ENCODE results near the gene DHFR.

DNA sequence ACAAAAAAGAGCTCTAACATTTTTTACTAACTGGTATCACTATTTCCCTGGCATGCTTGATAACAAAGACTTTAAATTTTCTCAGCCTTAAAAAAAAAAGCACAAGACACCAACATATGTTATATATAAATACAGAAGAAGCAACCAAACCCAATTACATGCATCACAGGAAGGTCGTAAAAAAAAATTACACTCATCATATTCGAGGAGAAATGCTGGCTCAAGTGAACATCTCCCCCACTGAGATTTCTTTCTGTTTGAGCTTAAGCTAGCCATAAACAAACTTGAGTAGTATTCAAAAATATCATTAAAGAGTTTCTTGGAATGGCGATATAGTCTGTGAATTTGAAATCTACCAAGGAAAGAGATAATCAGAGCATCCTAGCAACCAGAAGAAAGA is 7.9 kb downstream of the DHFR start:
- TF ChIP-seq, protein P1, sequence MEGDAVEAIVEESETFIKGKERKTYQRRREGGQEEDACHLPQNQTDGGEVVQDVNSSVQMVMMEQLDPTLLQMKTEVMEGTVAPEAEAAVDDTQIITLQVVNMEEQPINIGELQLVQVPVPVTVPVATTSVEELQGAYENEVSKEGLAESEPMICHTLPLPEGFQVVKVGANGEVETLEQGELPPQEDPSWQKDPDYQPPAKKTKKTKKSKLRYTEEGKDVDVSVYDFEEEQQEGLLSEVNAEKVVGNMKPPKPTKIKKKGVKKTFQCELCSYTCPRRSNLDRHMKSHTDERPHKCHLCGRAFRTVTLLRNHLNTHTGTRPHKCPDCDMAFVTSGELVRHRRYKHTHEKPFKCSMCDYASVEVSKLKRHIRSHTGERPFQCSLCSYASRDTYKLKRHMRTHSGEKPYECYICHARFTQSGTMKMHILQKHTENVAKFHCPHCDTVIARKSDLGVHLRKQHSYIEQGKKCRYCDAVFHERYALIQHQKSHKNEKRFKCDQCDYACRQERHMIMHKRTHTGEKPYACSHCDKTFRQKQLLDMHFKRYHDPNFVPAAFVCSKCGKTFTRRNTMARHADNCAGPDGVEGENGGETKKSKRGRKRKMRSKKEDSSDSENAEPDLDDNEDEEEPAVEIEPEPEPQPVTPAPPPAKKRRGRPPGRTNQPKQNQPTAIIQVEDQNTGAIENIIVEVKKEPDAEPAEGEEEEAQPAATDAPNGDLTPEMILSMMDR (IDR thresholded peaks at IDR 0.05; ENCODE audit: borderline replicate concordance, extremely low read depth, low read length, poor library complexity, severe bottlenecking): no peak
- TF ChIP-seq EZH2 (IDR thresholded peaks at IDR 0.05; ENCODE audit: borderline replicate concordance, low read depth, low read length, severe bottlenecking): no peak
